Mucosa of descending colon (tissue), 3 donors: ENCODE results near the gene XRCC1. TPM values are rescaled to one million over a fixed set of nuclear protein-coding genes. Genes with fewer than 3 reads are reported as not detected.

Experiments
- ATAC-seq: fragments of 200-7000 bp; cut with Tn5 transposase; one replicate; pipeline ENCODE4 v1.9.1; 2020; ENCODE audit warnings: mild to moderate bottlenecking, moderate library complexity
- DNase-seq, 3 donors: peaks; one replicate each; pipeline ENCODE4 v3.0.0-alpha.2; 2020
- H3K36me3 ChIP-seq: fragments of 200-600 bp; one replicate; pipeline ENCODE4 v1.8.0; 2021; ENCODE audit warnings: low read depth, mild to moderate bottlenecking
- H3K4me1 ChIP-seq: fragments of 200-600 bp; one replicate; pipeline ENCODE4 v1.8.0; 2021; ENCODE audit warnings: low read depth, mild to moderate bottlenecking
- H3K4me3 ChIP-seq: fragments of 200-600 bp; one replicate; pipeline ENCODE4 v1.8.0; 2021; ENCODE audit warnings: mild to moderate bottlenecking
- H3K9me3 ChIP-seq: fragments of 200-600 bp; one replicate; pipeline ENCODE4 v1.8.0; 2021; ENCODE audit warnings: mild to moderate bottlenecking
- CTCF ChIP-seq: fragments of 200-600 bp; IDR thresholded peaks from one replicate; pipeline ENCODE4 v1.8.0; 2022; ENCODE audit warnings: antibody characterized with exemption, mild to moderate bottlenecking
- intact Hi-C, 2 donors: fragments of 100-400 bp; cut with DNase I in 1 of 2; cut with micrococcal nuclease in 1 of 2; formaldehyde crosslinking; loops; one replicate each; pipeline versions ENCODE4 v1.11.0 to v1.11.1; 2022; cut with DNase I, micrococcal nuclease
- long read RNA-seq, 2 donors: library from polyadenylated mRNA; unstranded; transcript quantifications; one replicate each; pipeline ENCODE4 v2.0.0, GENCODE V29; 2019 to 2021
- total RNA-seq, 3 donors: library from RNA; stranded (reverse); fragmentation: NEBNext Ultra II Directional in 2 of 3; extraction: Animal tissue kit (Norgen Biotek cat#: 25700) in 2 of 3; gene quantifications; one replicate each; pipeline versions ENCODE4 v1.2.1 to v1.2.4, GENCODE V29; 2021 to 2023
- donor health status: DM: no; HTN: no; CAD: no; lungs with moderate emphysema.
- donor health status: DM: no; HTN: no; CAD: no.
- donor health status: DM: no; HTN: yes; CAD: no.

The XRCC1 gene
- 10 to 100 TPM; 16.4 to 33.4 (median 21.1) TPM for total RNA-seq
- long read RNA-seq, donor 1, transcript XRCC1-201 (17 exons, 2,802 nt), result major isoform, 26 of 47 reads
- long read RNA-seq, donor 1, partial matches to known transcripts, result 11 of 47 reads
- long read RNA-seq, donor 1, other reads (novel, unspliced or antisense), result 10 of 47 reads
- long read RNA-seq, donor 2, partial matches to known transcripts, result 6 of 12 reads
- long read RNA-seq, donor 2, other reads (novel, unspliced or antisense), result 2 of 12 reads

- H3K9me3 ChIP-seq, result no peaks in the 10 kb centered on the region
- H3K36me3 ChIP-seq, result no peaks in the 10 kb centered on the region
- H3K4me3 ChIP-seq, result peak within 1 kb of the TSS; percentile 49
- H3K4me1 ChIP-seq, result peaks cover 13% of the 10 kb centered on the region
- peak; percentile 100 for ATAC-seq
- peak; percentile 97 to 98 (median 97) for DNase-seq
- intact Hi-C loops, result no loop called here
- no peak for TF ChIP-seq CTCF
Measured at GRCh38 chr19:43575156-43575950, at the start of gene XRCC1, which contains the start of gene PINLYP. XRCC1 (minus strand) TSS chr19:43575527; CDS start chr19:43575458, 69 bp downstream. PINLYP (plus strand) TSS chr19:43575801; CDS start chr19:43577192, 1,391 bp downstream.

- Histone ChIP-seq H3K4me3 (no peak overlapping the region), H3K36me3 (no peaks in the 10 kb centered on the region), H3K9me3 (no peaks in the 10 kb centered on the region), H3K4me1 (peaks cover 4% of the 10 kb centered on the region)
- ATAC-seq (peak; percentile 93), DNase-seq (peak; percentile 88 to 91 (median 88))
- TF ChIP-seq CTCF, result peak; percentile 29
- intact Hi-C loops, result no loop called here
Measured at GRCh38 chr19:43624933-43625332, 49.6 kb upstream of the XRCC1 start.

- intact Hi-C loops, result no loop called here
- Histone ChIP-seq H3K4me3 (no peak overlapping the region), H3K36me3 (no peaks in the 10 kb centered on the region), H3K9me3 (no peaks in the 10 kb centered on the region), H3K4me1 (peaks cover 4% of the 10 kb centered on the region)
- ATAC-seq (no peak), DNase-seq (no peak)
- TF ChIP-seq CTCF, result no peak
Measured at GRCh38 chr19:43623889-43624670, 48.8 kb upstream of the XRCC1 start.

GRCh38 chr19:43622956-43623355, 47.6 kb upstream of the XRCC1 start:
- TF ChIP-seq CTCF, result no peak
- no peak overlapping the region for H3K4me3 ChIP-seq
- DNase-seq (no peak), ATAC-seq (no peak)
- H3K9me3 ChIP-seq, result no peaks in the 10 kb centered on the region
- no peaks in the 10 kb centered on the region for H3K36me3 ChIP-seq
- peaks cover 11% of the 10 kb centered on the region for H3K4me1 ChIP-seq
- intact Hi-C loops, result no loop called here

- H3K4me1 ChIP-seq, result peaks cover 11% of the 10 kb centered on the region
- no peaks in the 10 kb centered on the region for H3K36me3 ChIP-seq
- intact Hi-C loops, result no loop called here
- H3K4me3 ChIP-seq, result no peak overlapping the region
- H3K9me3 ChIP-seq, result no peaks in the 10 kb centered on the region
- TF ChIP-seq CTCF, result no peak
- no peak for DNase-seq
- ATAC-seq, result no peak
Measured at GRCh38 chr19:43622070-43622469, 46.7 kb upstream of the XRCC1 start.
